HCT116 (cell line): ENCODE measurements around the gene CFD. TPM values are rescaled to one million over a fixed set of nuclear protein-coding genes. Genes with fewer than 3 reads are reported as not detected.

Source experiments
- ATAC-seq: fragments of 200-7000 bp; cut with Tn5 transposase; 2 replicates; pipeline ENCODE4 v1.9.1; 2020; ENCODE audit warnings: mild to moderate bottlenecking, moderate library complexity
- BruUV-seq: library from RNA; stranded (reverse); fragments of 400-500 nt; replicated peaks from 2 replicates; lab custom pipeline; 2021; lab: Mats Ljungman, UMichigan
- CTCF ChIA-PET: fragments of 300-600 bp; sonication (Branson Sonifier 250); formaldehyde crosslinking; loops from one replicate; lab custom pipeline; 2021; ENCODE audit warnings: antibody characterized with exemption; lab: Charles Lee
- POLR2A ChIA-PET: fragments of 300-600, 350-600 bp; sonication (Branson Sonifier 250); formaldehyde crosslinking; loops from one replicate; lab custom pipeline; 2021; ENCODE audit warnings: antibody characterized with exemption; lab: Charles Lee
- RAD21 ChIA-PET, 2 experiments: fragments of 300-600 bp; sonication (Branson Sonifier 250); formaldehyde crosslinking; loops; one replicate each; lab custom pipeline; 2023; ENCODE audit warnings: low total read pairs in 2 of 2; ENCODE audit not compliant: uncharacterized antibody in 2 of 2, unreplicated experiment in 2 of 2, low non-redundant PET in 1 of 2; lab: Charles Lee
- DNase-seq: peaks from one replicate; pipeline ENCODE4 v3.0.0-alpha.2; 2010; ENCODE audit warnings: low read depth, low spot score
- H2AFZ ChIP-seq: fragments of 200-600 bp; shearing (Covaris generic), sonication (generic); 2 replicates; pipeline ENCODE4 v1.6.1; 2017; ENCODE audit warnings: low read depth, mixed run types, mixed read lengths, antibody characterized with exemption, low read length; ENCODE audit not compliant: poor library complexity, severe bottlenecking
- H3K27ac ChIP-seq: 2 replicates; pipeline ENCODE4 v1.5.1; 2012; ENCODE audit warnings: low read depth, low read length
- H3K27me3 ChIP-seq: fragments of 200-600 bp; sonication (generic); 2 replicates; pipeline ENCODE4 v1.6.1; 2016; ENCODE audit warnings: mixed run types, low read length, mixed read lengths; ENCODE audit not compliant: insufficient read depth
- H3K36me3 ChIP-seq, 2 experiments: fragments of 200-500 bp in 1 of 2; fragments of 200-600 bp in 1 of 2; sonication (Bioruptor generic) in 1 of 2; sonication (generic) in 1 of 2; 2 replicates each; pipeline versions ENCODE4 v1.5.1 to v1.6.1; 2014 to 2016; ENCODE audit warnings: low read length in 2 of 2, inconsistent platforms in 1 of 2, mixed read lengths in 1 of 2, mixed run types in 1 of 2; ENCODE audit not compliant: insufficient read depth in 2 of 2, control insufficient read depth in 1 of 2
- H3K4me1 ChIP-seq, 2 experiments: fragments of 200-600 bp in 1 of 2; sonication (generic) in 1 of 2; 2 replicates each; pipeline versions ENCODE4 v1.5.1 to v1.6.1; 2012 to 2017; ENCODE audit warnings: low read length in 2 of 2, inconsistent platforms in 1 of 2, mild to moderate bottlenecking in 1 of 2, mixed read lengths in 1 of 2, mixed run types in 1 of 2, moderate library complexity in 1 of 2; ENCODE audit not compliant: insufficient read depth in 2 of 2, control insufficient read depth in 1 of 2
- H3K4me2 ChIP-seq: fragments of 200-600 bp; sonication (generic); 2 replicates; pipeline ENCODE4 v1.6.1; 2017; ENCODE audit warnings: mixed run types, low read length, mixed read lengths
- H3K4me3 ChIP-seq, 2 experiments: fragments of 200-600 bp in 1 of 2; sonication (generic) in 1 of 2; replicated peaks in 1 of 2; 2 replicates each; pipeline ENCODE4 v1.5.1; 2011 to 2016; ENCODE audit warnings: low read length in 2 of 2, control low read depth in 1 of 2, low read depth in 1 of 2, mild to moderate bottlenecking in 1 of 2, mixed read lengths in 1 of 2, mixed run types in 1 of 2
- H3K79me2 ChIP-seq: fragments of 200-600 bp; sonication (generic); 2 replicates; pipeline ENCODE4 v1.6.1; 2017; ENCODE audit warnings: mild to moderate bottlenecking, mixed run types, low read length, moderate library complexity, mixed read lengths; ENCODE audit not compliant: insufficient read depth
- H3K9ac ChIP-seq: fragments of 200-600 bp; sonication (generic); 2 replicates; pipeline ENCODE4 v1.6.1; 2016; ENCODE audit warnings: low read length, mixed read lengths
- H3K9me2 ChIP-seq: fragments of 200-600 bp; sonication (generic), shearing (Covaris generic); 2 replicates; pipeline ENCODE4 v1.6.1; 2017; ENCODE audit warnings: mixed run types, mild to moderate bottlenecking, moderate library complexity; ENCODE audit not compliant: insufficient read depth
- H3K9me3 ChIP-seq, 2 experiments: fragments of 200-500 bp in 1 of 2; fragments of 200-600 bp in 1 of 2; sonication (Bioruptor generic) in 1 of 2; sonication (generic) in 1 of 2; 2 replicates each; pipeline ENCODE4 v1.6.1; 2014 to 2017; ENCODE audit warnings: low read length in 2 of 2, mixed read lengths in 2 of 2, inconsistent platforms in 1 of 2, low read depth in 1 of 2, mild to moderate bottlenecking in 1 of 2, mixed run types in 1 of 2, moderate library complexity in 1 of 2; ENCODE audit not compliant: control insufficient read depth in 1 of 2, insufficient read depth in 1 of 2
- H4K20me1 ChIP-seq: fragments of 200-600 bp; sonication (generic), shearing (Covaris generic); 2 replicates; pipeline ENCODE4 v1.6.1; 2017; ENCODE audit warnings: mixed run types, mild to moderate bottlenecking, moderate library complexity; ENCODE audit not compliant: insufficient read depth
- CBX3 ChIP-seq: IDR thresholded peaks from 2 replicates; pipeline ENCODE4 v1.6.1; 2012; ENCODE audit warnings: low read depth
- EGR1 ChIP-seq: IDR thresholded peaks from 2 replicates; pipeline ENCODE4 v1.6.1; 2012; ENCODE audit warnings: low read depth
- ELF1 ChIP-seq: IDR thresholded peaks from 2 replicates; pipeline ENCODE4 v1.6.1; 2012; ENCODE audit warnings: low read depth, borderline replicate concordance
- EZH2 ChIP-seq: fragments of 200-600 bp; sonication (generic); IDR thresholded peaks from 2 replicates; pipeline ENCODE4 v1.6.1; 2017; ENCODE audit warnings: antibody characterized with exemption, mixed run types
- EZH2phosphoT487 ChIP-seq: fragments of 200-600 bp; IDR thresholded peaks from 2 replicates; pipeline ENCODE4 v1.6.1; 2018; ENCODE audit warnings: antibody characterized with exemption, borderline replicate concordance
- JUND ChIP-seq: IDR thresholded peaks from 2 replicates; pipeline ENCODE4 v1.6.1; 2012
- MAX ChIP-seq: IDR thresholded peaks from 2 replicates; pipeline ENCODE4 v1.6.1; 2012
- RAD21 ChIP-seq: IDR thresholded peaks from 2 replicates; pipeline ENCODE4 v1.6.1; 2012; ENCODE audit warnings: low read depth, mild to moderate bottlenecking
- REST ChIP-seq: IDR thresholded peaks from 2 replicates; pipeline ENCODE4 v1.6.1; 2012; ENCODE audit warnings: low read depth
- SRF ChIP-seq: IDR thresholded peaks from 2 replicates; pipeline ENCODE4 v1.6.1; 2012; ENCODE audit warnings: low read depth
- ZBTB33 ChIP-seq: IDR thresholded peaks from 2 replicates; pipeline ENCODE4 v1.6.1; 2011; ENCODE audit warnings: mild to moderate bottlenecking, low read length, moderate library complexity; ENCODE audit not compliant: insufficient replicate concordance; ENCODE audit errors: extremely low read depth
- ZFX ChIP-seq: fragments of 450-650 bp; IDR thresholded peaks from 2 replicates; pipeline ENCODE4 v1.6.1; 2017
- intact Hi-C: fragments of 100-400 bp; cut with micrococcal nuclease; formaldehyde crosslinking; loops from 2 replicates; pipeline ENCODE4 v1.10.0; 2022
- total RNA-seq: library from RNA; stranded (reverse); gene quantifications from one replicate; pipeline ENCODE4 v1.2.1, GENCODE V29; 2021; ENCODE audit not compliant: unreplicated experiment
- TF ChIP-seq, protein P1 (sequence below): IDR thresholded peaks from 2 replicates; pipeline ENCODE4 v1.6.1; 2012

CFD gene
- total RNA-seq, 1 experiment from 2014 or later = 80.2 TPM

DNA sequence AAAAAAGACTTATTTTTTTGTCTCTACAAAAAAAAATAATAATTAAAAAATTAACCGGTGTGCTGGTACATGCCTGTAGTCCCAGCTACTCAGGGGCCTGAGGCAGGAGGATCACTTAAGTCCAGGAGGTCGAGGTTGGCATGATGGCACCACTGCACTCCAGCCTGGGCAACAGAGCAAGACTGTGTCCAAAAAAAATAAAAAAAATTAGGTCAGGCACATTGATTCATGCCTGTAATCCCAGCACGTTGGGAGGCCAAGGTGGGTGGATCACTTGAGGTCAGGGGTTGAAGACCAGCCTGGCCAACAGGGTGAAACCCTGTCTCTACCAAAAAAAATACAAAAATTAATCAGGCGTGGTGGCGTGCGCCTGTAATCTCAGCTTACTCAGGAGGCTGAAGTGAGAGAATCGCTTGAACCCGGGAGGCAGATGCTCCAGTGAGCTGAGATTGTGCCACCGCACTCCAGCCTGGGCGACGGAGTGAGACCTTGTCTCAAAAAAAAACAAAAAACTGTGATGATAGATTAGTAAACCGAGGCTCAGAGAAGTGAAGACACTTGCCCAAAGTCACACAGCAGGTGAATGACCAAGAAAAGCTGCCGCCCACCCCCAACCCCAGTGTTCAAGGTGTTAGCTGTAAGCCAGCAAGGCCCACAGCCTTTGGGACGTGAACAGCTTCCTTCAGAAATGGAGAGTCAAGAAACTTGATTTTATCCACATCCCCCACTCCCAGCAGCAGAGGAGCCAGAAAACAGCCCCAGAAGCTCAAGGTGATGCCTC lies 43.2 kb downstream of the CFD start:
- CTCF ChIA-PET = no interaction called here
- Histone ChIP-seq H3K4me3 (no peak overlapping the region), H3K27me3 (no peaks in the 10 kb centered on the region), H3K79me2 (peaks cover 38% of the 10 kb centered on the region), H3K9me2 (no peaks in the 10 kb centered on the region), H3K27ac (no peak overlapping the region), H3K4me2 (no peak overlapping the region), H3K36me3 (peaks cover 5 to 6% of the 10 kb centered on the region in 2 experiments; a peak in 3 of 4 replicates), H3K9ac (no peak overlapping the region), H3K9me3 (no peaks in the 10 kb centered on the region), H4K20me1 (no peaks in the 10 kb centered on the region), H2AFZ (no peak overlapping the region), H3K4me1 (peaks cover 6 to 16% of the 10 kb centered on the region in 2 experiments; a peak in 3 of 4 replicates)
- intact Hi-C loops = no loop called here
- DNase-seq (no peak), ATAC-seq (no peak)
- no peak for TF ChIP-seq EZH2
- TF ChIP-seq EGR1 = no peak
- no peak for TF ChIP-seq ZBTB33
- no peak for TF ChIP-seq SRF
- no peak for TF ChIP-seq CBX3
- TF ChIP-seq REST = no peak
- no peak for TF ChIP-seq MAX
- TF ChIP-seq RAD21 = no peak
- TF ChIP-seq ELF1 = no peak
- TF ChIP-seq EZH2phosphoT487 = no peak
- TF ChIP-seq ZFX = no peak
- no peak for TF ChIP-seq JUND
- TF ChIP-seq, protein P1, sequence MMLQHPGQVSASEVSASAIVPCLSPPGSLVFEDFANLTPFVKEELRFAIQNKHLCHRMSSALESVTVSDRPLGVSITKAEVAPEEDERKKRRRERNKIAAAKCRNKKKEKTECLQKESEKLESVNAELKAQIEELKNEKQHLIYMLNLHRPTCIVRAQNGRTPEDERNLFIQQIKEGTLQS = no peak
- BruUV-seq = no TSS peak
- RAD21 ChIA-PET = no interaction called here
- POLR2A ChIA-PET = no interaction called here
